ENCODE results near the gene ALPG. TPM values are rescaled to one million over a fixed set of nuclear protein-coding genes. Genes with fewer than 3 reads are reported as not detected.
"Not testable (repeated sequence)": the region's sequence is repeated elsewhere in the genome, so short reads cannot be mapped to it uniquely, and the experiment has no call there.

ALPG gene
- total RNA-seq, 4 donors from 2014 or later, result not detected

DNA sequence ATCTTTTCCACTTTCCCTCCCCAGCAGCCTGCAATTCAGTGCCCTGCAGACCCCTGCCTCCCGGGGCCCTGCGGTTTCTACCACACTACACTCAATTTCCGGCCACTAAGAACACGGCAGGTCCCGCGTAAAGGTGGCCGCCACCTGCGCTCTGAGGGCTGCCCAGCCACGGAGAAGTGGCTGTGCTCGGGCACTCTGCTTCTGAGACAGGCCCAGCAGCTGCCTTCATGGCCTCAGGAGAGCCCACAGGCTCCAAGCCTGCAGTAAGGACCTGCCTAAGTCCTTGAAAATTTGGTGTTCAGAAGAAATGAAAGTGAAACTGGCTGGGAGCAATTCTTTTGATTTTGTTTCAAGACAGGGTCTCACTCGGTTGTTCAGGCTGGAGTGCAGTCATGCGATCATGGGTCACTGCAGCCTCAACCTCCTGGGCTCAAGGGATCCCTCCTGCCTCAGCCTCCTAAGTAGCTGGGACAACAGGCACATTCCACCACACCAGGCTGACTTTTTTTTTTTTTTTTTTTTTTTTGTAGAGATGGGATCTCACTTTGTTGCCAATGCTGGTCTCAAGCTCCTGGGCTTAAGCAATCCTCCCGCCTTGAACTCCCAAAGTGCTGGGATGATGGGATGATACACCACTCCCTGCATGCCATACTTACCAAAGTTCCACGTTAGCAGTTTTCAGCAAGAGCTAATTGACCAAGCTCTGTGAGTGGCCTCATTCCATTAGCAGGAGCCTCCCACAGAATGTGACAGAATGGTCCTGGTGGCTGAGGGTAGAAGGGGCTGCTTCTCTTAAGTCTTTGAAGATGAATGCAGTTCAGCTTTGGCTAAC, 42.6 kb upstream of the ALPG start:
- Histone ChIP-seq H3K27ac (replicated peaks in 1 of 4) (no peak overlapping the region), H3K36me3 (no peaks in the 10 kb centered on the region), H3K9me3 (no peaks in the 10 kb centered on the region), H3K4me3 (peak overlapping the region in 2 of 4 donors; percentile 7 to 14), H3K4me1 (peaks cover 0 to 4% (median 0%) of the 10 kb centered on the region in 4 donors), H3K27me3 (peaks cover 0 to 24% (median 0%) of the 10 kb centered on the region in 4 donors)
- TF ChIP-seq EP300 (IDR thresholded peaks at IDR 0.05), result no peak
- no peak for TF ChIP-seq POLR2A (IDR thresholded peaks at IDR 0.05; ENCODE audit: low read depth)
- TF ChIP-seq, protein P1, sequence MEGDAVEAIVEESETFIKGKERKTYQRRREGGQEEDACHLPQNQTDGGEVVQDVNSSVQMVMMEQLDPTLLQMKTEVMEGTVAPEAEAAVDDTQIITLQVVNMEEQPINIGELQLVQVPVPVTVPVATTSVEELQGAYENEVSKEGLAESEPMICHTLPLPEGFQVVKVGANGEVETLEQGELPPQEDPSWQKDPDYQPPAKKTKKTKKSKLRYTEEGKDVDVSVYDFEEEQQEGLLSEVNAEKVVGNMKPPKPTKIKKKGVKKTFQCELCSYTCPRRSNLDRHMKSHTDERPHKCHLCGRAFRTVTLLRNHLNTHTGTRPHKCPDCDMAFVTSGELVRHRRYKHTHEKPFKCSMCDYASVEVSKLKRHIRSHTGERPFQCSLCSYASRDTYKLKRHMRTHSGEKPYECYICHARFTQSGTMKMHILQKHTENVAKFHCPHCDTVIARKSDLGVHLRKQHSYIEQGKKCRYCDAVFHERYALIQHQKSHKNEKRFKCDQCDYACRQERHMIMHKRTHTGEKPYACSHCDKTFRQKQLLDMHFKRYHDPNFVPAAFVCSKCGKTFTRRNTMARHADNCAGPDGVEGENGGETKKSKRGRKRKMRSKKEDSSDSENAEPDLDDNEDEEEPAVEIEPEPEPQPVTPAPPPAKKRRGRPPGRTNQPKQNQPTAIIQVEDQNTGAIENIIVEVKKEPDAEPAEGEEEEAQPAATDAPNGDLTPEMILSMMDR (IDR thresholded peaks at IDR 0.05), result no peak
- no peak for TF ChIP-seq POLR2AphosphoS5 (IDR thresholded peaks at IDR 0.05)
- intact Hi-C loops (cut with DNase I), result no loop called here
- 77% methylated on average over 12 of the region's 14 CpGs for WGBS
- no peak for DNase-seq (ENCODE audit: extremely low spot score)

DNA sequence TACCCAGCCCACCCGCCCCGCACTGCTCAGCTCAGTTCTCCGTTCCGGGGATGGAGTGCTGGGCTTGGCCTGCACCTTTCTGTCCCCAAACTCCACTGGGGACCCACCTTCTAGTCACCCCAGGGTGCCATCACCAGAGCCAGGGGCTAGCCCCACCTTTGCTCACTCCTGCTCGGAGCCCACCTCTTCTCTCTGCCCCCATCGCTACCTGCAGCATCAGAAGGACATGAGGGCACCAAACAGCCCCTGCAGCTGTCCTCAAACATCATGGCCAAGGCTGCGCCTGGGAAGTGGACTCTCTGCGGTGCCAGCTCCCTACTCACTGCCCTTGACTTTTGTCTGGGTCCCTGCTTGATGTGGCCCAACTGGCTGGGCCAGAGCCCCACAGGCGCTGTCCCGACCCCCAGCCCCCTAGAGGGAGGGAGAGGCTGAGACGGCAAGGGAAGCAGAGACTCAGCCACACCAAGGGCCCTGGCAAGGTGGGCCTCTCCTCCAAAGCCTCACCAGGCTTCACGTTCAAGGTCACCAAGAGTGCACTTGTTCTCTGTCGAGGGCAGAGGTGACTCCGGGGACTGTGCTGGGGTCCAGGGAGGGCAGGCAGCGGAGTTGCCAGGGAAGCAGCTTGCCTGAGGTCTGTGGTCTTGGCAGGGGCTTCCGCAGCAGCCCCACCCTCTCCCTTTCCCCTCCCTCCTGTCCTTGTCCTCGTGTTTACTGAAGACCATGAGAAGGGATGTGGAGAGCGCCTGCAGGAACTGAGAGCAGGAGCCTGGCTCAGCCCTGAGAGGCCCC, 41.6 kb upstream of the ALPG start:
- H3K4me3 ChIP-seq; H3K9me3 ChIP-seq; H3K27ac ChIP-seq (replicated peaks in 1 of 4); intact Hi-C loops (cut with DNase I); H3K4me1 ChIP-seq; DNase-seq (ENCODE audit: extremely low spot score); H3K36me3 ChIP-seq: not testable (repeated sequence)
- 100% methylated on average over 3 of the region's 18 CpGs for WGBS
- H3K27me3 ChIP-seq, result peaks cover 0 to 33% (median 0%) of the 10 kb centered on the region in 4 donors

DNA sequence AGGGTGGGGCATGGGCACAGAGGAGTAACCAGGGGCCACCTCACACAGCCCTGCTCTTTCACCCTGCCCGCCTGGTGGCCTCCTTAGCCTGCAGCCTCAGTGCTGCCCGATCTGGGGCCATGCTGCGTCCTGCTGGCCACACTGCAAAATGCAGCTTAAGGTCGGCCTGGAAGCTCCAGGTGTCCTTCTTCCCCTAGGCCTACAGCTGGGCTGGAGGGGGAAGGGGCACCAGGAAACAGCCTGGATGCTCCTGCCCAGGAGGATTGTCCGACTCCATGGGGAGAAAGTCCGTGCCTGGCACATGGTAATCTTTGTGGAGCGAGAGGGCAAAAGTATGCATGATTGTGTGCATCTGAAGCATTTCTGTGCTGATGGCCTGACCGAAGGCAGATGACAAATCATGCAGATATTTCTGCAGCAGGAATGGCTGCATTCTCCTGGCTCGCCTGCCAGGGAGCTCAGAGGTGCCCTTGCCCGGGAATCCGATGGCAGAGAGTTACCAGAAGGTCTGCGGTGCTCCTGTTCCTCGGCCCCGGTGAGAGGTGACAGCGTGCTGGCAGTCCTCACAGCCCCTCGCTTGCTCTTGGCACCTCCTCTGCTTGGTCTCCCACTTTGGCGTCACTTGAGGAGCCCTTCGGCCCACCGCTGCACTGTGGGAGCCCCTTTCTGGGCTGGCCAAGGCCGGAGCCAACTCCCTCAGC, 40.9 kb upstream of the ALPG start:
- no peak overlapping the region for H3K4me3 ChIP-seq
- H3K36me3 ChIP-seq, result no peaks in the 10 kb centered on the region
- peaks cover 0 to 35% (median 0%) of the 10 kb centered on the region in 4 donors for H3K27me3 ChIP-seq
- DNase-seq (ENCODE audit: extremely low spot score), result no peak
- TF ChIP-seq, protein P1 (IDR thresholded peaks at IDR 0.05), result no peak
- no peak for TF ChIP-seq POLR2AphosphoS5 (IDR thresholded peaks at IDR 0.05)
- no peak for TF ChIP-seq POLR2A (IDR thresholded peaks at IDR 0.05; ENCODE audit: low read depth)
- no peak for TF ChIP-seq EP300 (IDR thresholded peaks at IDR 0.05)
- H3K9me3 ChIP-seq, result no peaks in the 10 kb centered on the region
- intact Hi-C loops (cut with DNase I), result no loop called here
- no peak overlapping the region for H3K27ac ChIP-seq (replicated peaks in 1 of 4)
- H3K4me1 ChIP-seq, result peaks cover 0 to 4% (median 0%) of the 10 kb centered on the region in 4 donors
- 63% methylated on average over 8 of the region's 20 CpGs for WGBS

DNA sequence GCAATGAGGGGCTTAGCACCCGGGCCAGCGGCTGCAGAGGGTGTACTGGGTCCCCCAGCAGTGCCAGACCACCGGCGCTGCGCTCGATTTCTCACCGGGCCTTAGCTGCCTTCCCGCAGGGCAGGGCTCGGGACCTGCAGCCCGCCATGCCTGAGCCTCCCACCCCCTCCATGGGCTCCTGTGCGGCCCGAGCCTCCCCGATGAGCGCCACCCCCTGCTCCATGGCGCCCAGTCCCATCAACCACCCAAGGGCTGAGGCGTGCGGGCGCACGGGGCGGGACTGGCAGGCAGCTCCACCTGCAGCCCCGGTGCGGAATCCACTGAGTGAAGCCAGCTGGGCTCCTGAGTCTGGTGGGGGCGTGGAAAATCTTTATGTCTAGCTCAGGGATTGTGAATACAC, 40.2 kb upstream of the ALPG start:
- intact Hi-C loops (cut with DNase I); H3K9me3 ChIP-seq: not testable (repeated sequence)

DNA sequence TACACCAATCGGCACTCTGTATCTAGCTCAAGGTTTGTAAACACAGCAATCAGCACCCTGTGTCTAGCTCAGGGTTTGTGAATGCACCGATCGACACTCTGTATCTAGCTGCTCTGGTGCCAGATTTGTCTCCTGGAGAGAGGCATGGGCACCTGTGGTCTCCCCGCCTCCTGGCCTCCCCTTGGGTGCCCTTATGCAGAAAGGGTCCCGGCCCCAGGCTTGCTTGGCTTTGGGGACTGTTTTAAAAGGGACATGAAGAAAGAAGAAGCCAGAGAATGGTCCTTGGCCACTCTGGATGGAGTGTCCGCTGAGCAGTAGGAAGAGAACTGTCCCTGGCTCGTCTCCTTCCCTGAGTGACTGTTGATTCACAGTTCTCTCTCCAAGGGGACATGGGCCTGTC, 39.6 kb upstream of the ALPG start:
- H3K9me3 ChIP-seq, result no peaks in the 10 kb centered on the region
- peaks cover 0 to 4% (median 0%) of the 10 kb centered on the region in 4 donors for H3K4me1 ChIP-seq
- TF ChIP-seq, protein P1 (IDR thresholded peaks at IDR 0.05), result no peak
- H3K27me3 ChIP-seq, result peaks cover 0 to 35% (median 0%) of the 10 kb centered on the region in 4 donors
- intact Hi-C loops (cut with DNase I), result no loop called here
- DNase-seq (ENCODE audit: extremely low spot score), result no peak
- no peak overlapping the region for H3K27ac ChIP-seq (replicated peaks in 1 of 4)
- H3K4me3 ChIP-seq, result no peak overlapping the region
- WGBS, result 69% methylated on average over 7 of the region's 7 CpGs
- no peaks in the 10 kb centered on the region for H3K36me3 ChIP-seq

More for the DNA sequence above, 40.2 kb upstream of the ALPG start:
- not testable (repeated sequence) for H3K27ac ChIP-seq (replicated peaks in 1 of 4); H3K4me3 ChIP-seq; H3K4me1 ChIP-seq; DNase-seq (ENCODE audit: extremely low spot score); H3K36me3 ChIP-seq
- WGBS, result 87% methylated on average over 21 of the region's 23 CpGs
- peaks cover 0 to 35% (median 0%) of the 10 kb centered on the region in 4 donors for H3K27me3 ChIP-seq
